Left ventricle myocardium inferior (tissue), 1 donor: ENCODE data around the gene CELF2. TPM values are rescaled to one million over a fixed set of nuclear protein-coding genes. Genes with fewer than 3 reads are reported as not detected.

Experiments
- DNase-seq: peaks from one replicate; pipeline ENCODE4 v3.0.0-alpha.2; 2020
- H3K27ac ChIP-seq: fragments of 200-600 bp; replicated peaks from 2 replicates; pipeline ENCODE4 v1.8.0; 2021
- H3K27me3 ChIP-seq: fragments of 200-600 bp; 2 replicates; pipeline ENCODE4 v1.8.0; 2021; ENCODE audit warnings: low read depth
- H3K36me3 ChIP-seq: fragments of 200-600 bp; 2 replicates; pipeline ENCODE4 v1.8.0; 2021
- H3K4me1 ChIP-seq: fragments of 200-600 bp; 2 replicates; pipeline ENCODE4 v1.8.0; 2021
- H3K4me3 ChIP-seq: fragments of 200-600 bp; 2 replicates; pipeline ENCODE4 v1.8.0; 2021; ENCODE audit warnings: mild to moderate bottlenecking, moderate library complexity
- H3K9me3 ChIP-seq: fragments of 200-600 bp; replicated peaks from 2 replicates; pipeline ENCODE4 v1.8.0; 2021
- CTCF ChIP-seq: fragments of 200-600 bp; IDR thresholded peaks from 2 replicates; pipeline ENCODE4 v1.8.0; 2021; ENCODE audit warnings: antibody characterized with exemption, mild to moderate bottlenecking, borderline replicate concordance
- intact Hi-C: fragments of 100-400 bp; cut with micrococcal nuclease; formaldehyde crosslinking; loops from one replicate; pipeline ENCODE4 v1.11.0; 2022
- total RNA-seq: library from RNA; stranded (reverse); fragmentation: NEBNext Ultra II Directional; extraction: Animal tissue kit (Norgen Biotek cat#: 25700); gene quantifications from one replicate; pipeline ENCODE4 v1.2.1, GENCODE V29; 2021
- donor health status: DM: no; HTN: yes; CAD: no; lungs with severe emphysema.

Gene CELF2
- total RNA-seq, 1 donor from 2014 or later, result 74.9 TPM

GRCh38 chr10:11353006-11353896 lies 335.6 kb downstream of the CELF2 start:
- no peak for TF ChIP-seq CTCF
- Histone ChIP-seq H3K27me3 (no peaks in the 10 kb centered on the region), H3K9me3 (no peaks in the 10 kb centered on the region), H3K27ac (no peak overlapping the region), H3K4me3 (no peak overlapping the region), H3K4me1 (no peaks in the 10 kb centered on the region), H3K36me3 (no peaks in the 10 kb centered on the region)
- DNase-seq, result no peak
- intact Hi-C loops, result no loop called here

GRCh38 chr10:11354823-11355222 lies 337.2 kb downstream of the CELF2 start:
- H3K36me3 ChIP-seq, result no peaks in the 10 kb centered on the region
- intact Hi-C loops, result no loop called here
- H3K27ac ChIP-seq, result no peak overlapping the region
- H3K9me3 ChIP-seq, result peaks cover 7% of the 10 kb centered on the region
- no peak for DNase-seq
- no peaks in the 10 kb centered on the region for H3K27me3 ChIP-seq
- H3K4me1 ChIP-seq, result no peaks in the 10 kb centered on the region
- H3K4me3 ChIP-seq, result no peak overlapping the region
- no peak for TF ChIP-seq CTCF

- intact Hi-C loops, result no loop called here
- no peaks in the 10 kb centered on the region for H3K36me3 ChIP-seq
- TF ChIP-seq CTCF, result no peak
- H3K4me1 ChIP-seq, result no peaks in the 10 kb centered on the region
- no peak overlapping the region for H3K27ac ChIP-seq
- no peak overlapping the region for H3K4me3 ChIP-seq
- H3K27me3 ChIP-seq, result no peaks in the 10 kb centered on the region
- H3K9me3 ChIP-seq, result peaks cover 7% of the 10 kb centered on the region
- DNase-seq, result no peak
These were observed 337.9 kb downstream of the CELF2 start for GRCh38 chr10:11355592-11355991.

DNA sequence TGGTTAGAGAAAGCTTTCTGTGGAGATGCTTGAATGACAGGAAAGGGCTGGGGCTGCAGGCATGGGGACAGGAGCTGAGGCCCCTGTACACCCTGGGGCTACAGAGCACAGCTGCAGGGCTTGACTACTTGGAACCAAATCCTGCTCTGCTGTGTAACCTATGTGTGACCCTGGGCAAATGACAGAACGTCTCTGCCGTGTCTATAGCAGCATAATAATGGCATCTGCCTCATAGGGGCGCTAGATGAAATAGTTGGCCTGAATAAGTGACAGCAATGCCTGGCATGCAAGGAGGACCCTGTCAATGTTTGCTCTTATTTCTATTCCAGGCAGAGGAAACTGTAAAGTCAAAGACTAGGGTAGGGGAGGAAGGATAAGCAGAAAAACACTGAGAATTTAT lies 339.8 kb downstream of the CELF2 start:
- DNase-seq, result no peak
- intact Hi-C loops, result no loop called here

DNA sequence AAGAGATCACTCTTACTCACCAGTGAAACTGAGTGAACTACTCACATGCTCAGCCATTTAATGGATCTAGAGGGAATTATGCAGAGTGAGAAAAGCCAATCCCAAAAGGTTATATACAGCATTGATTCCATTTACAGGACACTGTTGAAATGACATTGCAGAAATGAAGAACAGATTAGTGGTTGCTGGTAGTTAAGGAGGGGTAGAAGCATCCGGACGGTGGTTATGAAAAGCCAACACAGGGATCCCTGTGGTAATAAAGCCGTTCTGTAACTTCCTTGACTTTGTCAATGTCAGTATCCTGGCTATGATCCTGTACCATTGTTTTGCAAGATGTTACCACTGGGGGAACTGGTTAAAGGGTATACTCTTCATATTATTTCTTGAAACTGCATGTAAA lies 340.3 kb downstream of the CELF2 start:
- no peak overlapping the region for H3K4me3 ChIP-seq
- intact Hi-C loops, result no loop called here
- DNase-seq, result no peak
- no peaks in the 10 kb centered on the region for H3K27me3 ChIP-seq
- H3K4me1 ChIP-seq, result no peaks in the 10 kb centered on the region
- no peak for TF ChIP-seq CTCF
- H3K27ac ChIP-seq, result no peak overlapping the region
- H3K36me3 ChIP-seq, result no peaks in the 10 kb centered on the region
- H3K9me3 ChIP-seq, result peaks cover 7% of the 10 kb centered on the region

More for the DNA sequence above, 339.8 kb downstream of the CELF2 start:
- H3K27ac ChIP-seq, result no peak overlapping the region
- no peaks in the 10 kb centered on the region for H3K27me3 ChIP-seq
- no peak overlapping the region for H3K4me3 ChIP-seq
- no peaks in the 10 kb centered on the region for H3K4me1 ChIP-seq
- H3K9me3 ChIP-seq, result peaks cover 7% of the 10 kb centered on the region
- no peak for TF ChIP-seq CTCF
- H3K36me3 ChIP-seq, result no peaks in the 10 kb centered on the region
